GM19043 (cell line): ENCODE measurements around the gene RPAIN.
A peak's percentile ranks its signal among the peaks of the same experiment; 100 is the strongest.
"Not testable (repeated sequence)": the region's sequence is repeated elsewhere in the genome, so short reads cannot be mapped to it uniquely, and the experiment has no call there.

Experiments used
- ATAC-seq: cut with Tn5 transposase; IDR thresholded peaks from one replicate; pipeline ENCODE4 v1.9.1; 2021; ENCODE audit warnings: low read depth; ENCODE audit not compliant: unreplicated experiment

RPAIN gene

DNA sequence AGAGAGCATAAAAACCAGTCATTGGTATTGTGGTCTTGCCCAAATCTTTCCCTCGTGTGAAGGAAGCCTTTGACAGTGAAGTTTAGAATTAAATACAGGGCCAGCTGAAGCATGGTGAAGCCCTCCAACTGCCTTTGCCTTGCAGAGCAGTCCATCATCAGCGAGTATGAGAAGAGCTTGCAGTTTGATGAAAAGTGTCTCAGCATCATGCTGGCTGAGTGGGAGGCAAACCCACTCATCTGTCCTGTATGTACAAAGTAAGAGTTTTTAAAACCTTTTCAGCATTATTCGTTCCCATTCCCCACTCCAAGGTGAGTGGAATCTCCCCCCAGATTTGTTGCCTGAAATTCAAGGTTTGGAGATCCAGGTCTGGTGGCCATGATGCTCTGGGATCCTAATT is 5.8 kb downstream of the RPAIN start:
- ATAC-seq, result no peak

DNA sequence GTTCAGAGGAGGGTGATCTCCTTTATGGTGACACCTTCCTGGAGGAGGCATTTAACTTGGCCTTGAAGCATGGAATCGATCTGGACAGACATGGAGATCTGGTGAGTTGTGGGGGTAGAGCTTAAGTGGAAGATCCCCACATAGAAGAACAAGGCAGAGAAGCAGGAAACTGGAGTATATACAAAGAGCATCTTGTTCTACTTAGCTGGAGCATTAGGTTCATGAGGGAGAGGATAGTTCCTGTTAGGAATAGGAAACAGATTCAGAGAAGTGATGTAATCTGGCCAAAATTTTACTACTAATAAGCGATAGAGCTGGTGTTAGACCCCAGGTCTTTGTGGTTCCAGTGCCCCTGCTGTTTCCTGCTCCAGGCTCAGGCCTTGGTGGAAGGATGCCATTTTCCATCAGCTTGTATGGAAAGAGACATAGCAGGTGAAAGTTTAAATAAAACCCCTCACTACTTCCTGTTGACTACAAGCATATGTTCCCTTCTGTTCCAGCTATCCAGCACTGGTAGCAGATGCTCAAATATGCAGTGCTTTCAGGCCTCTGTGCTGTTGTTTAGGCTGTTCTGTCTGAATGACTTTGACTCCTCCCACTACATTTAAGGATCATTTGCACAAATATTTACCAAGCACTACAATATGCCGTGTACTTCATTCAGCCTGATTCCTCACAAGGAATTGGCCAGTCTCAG is 9.4 kb downstream of the RPAIN start:
- no peak for ATAC-seq

DNA sequence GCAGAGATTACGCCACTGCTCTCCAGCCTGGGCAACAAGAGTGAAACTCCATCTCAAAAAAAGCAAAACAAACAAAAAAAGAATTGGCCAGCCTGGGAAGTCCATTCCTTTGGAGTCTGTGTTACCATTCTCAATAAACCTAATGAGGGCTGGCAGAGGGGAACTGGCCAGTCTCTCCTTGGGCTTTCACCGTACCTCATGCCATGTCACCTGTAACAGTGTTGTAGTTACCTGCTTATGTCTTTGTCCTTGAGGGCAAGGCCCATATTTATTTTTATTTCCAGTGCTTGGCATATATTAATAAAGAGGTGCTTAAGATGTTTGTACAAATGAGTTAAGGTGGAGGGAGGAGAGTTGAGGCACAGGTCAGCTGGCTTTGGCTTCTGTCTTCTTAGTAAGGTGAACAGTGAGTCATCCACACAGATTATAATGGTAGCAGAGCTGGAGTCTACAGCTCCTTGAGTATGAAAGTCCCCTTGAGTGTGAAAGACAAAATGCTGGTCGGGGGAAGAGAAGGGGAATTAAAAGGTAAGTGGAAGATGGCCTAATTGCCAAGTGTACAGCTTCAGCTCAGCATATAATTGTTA is 10.5 kb downstream of the RPAIN start:
- no peak for ATAC-seq

DNA sequence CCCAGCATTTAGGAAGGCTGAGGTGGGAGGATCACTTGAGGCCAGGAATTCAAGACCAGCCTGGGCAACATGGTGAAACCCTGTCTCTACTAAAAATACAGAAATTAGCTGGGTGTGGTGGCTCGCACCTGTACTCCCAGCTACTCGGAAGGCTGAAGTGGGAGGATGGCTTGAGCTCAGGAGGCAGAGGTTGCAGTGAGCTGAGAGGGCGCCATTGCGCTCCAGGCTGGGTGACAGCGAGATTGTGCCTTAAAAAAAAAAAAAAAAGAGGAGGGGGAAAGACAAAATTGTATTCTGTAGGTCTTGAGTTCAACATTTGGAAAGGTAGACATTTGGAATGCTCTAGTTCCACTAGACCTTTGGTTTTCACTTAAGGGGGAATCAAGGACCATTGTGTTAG is 11.3 kb downstream of the RPAIN start:
- not testable (repeated sequence) for ATAC-seq

DNA sequence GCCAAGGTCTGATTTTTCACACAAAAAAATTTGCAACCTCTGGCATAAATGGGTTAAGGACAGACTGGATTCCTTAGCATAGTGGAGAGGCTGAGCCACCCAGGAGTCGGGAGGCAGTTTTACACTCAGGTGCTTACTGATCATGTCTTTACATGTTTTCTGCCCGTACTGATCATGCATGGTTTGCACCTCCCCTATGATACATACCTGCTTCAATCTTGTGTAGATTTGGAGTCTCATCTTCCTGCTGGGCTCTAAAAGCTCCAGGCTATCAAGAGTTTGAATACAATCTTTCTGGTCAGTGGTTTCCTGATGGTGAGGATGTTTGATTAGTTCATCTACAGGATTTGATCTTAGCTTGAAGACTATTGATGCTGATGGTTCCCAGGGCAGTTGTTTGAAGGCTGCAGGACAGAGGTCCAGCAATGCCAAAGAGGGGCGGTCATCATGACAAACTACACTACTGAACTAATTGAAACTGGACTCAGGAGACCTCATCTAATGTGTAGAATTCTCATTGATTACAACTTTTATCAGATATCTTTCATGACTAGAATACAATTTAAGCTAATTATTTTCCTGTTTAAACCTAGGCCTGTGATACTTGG is 12.1 kb downstream of the RPAIN start:
- no peak for ATAC-seq

DNA sequence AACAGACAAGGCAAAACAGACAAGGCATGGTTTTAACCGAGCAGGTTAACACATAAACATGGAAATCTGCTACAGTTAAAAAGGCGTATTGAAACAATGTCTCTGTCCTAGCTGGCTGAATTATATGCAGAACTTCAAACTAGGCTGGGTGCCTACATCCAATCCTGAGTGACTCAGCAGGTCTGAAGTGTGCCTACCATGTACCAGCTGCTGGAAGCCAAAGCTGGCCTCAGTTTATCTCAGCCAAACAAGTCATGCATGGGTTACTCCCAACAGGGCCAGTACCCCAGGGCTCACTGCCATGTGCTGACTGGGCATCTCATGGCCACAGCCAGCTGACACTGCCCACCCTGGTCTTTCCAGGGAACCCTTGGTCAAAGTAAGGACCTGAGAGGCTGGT is 15.0 kb downstream of the RPAIN start:
- no peak for ATAC-seq

DNA sequence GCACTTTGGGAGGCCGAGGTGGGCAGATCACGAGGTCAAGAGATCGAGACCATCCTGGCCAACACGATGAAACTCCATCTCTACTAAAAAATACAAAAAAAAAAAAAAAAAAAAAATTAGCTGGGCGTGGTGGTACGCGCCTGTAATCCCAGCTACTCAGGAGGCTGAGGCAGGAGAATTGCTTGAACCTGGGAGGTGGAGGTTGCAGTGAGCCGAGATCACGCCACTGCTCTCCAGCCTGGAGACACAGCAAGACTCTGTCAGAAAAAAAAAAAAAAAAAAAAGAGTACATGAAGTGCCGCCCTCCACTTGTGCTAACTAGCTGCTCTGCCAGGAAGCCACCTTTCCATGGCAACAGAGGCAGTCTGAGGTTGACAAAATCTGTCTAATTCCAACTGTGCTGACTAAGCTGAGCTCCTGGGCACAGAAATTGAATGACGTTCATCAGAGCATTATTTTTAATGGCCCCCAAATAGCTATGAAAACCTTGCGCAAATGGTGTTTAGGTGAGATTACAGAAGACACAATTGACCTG is 15.9 kb downstream of the RPAIN start:
- ATAC-seq, result not testable (repeated sequence)

DNA sequence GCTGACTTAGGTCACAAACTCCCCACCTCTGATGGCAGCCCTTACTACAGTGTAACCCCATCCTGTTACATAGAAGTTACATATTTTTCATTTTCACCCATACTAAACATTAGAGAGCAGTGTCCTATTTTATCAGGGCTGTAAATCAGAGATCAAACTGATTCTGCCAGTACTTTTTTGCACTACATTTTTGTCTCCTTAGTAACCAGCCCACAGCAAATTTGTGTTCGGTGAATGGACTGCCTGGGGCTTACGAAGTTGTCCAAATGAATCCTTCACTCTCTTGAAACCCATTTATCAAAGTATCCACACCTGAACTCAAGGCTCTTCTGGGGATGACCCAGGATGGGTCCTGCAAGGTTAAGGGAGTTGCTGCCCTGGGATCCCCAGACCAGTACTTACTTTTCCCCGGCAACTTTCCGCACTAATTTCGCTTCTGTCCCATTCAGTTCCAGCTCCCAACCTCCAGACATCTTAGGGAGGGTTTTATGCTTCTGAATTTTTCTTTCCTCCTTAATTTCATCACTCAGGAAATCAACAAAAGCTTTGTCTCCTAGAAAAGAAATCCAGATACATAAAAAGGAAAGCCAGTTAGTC is 17.8 kb downstream of the RPAIN start:
- ATAC-seq, result no peak

DNA sequence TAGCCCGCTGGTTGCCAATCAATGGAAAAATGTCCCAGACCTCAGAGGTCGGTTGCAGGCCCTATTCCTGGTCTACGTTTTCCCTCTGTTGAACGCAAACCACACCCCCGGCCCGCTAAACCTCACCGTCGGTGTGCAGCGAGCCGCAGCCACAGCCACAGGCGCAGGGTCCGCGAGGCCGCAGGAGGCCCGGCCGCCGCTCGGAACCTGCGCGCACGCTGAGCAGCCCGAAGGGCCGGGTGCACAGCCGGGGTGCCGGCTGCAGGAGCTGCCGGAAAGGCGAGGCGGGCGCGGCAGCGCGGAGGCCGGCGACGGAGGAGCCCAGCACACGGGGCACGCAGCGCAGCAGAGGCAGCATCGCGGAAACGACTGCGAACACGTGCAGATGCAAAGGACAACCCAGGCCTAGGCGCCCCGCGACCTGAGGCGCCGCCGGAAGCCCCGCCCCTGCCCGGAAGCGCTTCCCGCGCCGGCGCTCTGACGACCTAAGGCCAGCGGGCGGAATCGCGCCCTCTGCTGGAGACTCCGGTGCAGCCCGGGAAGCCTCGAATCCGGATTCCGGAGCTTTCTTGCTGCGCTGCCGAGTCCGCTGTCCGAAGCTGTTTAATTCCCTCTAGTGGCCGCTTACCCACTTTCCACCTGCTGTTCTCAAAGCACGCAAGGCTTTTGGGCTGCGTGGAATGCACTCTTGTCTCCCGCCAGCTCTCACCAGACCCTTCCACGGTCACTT is 18.9 kb downstream of the RPAIN start, which contains the start of gene C1QBP:
Gene C1QBP, minus strand, starts transcription at position 440 of the 730 bp plus-strand sequence. Its CDS starts 82 bp downstream, at position 358.
- peak; percentile 71 for ATAC-seq

DNA sequence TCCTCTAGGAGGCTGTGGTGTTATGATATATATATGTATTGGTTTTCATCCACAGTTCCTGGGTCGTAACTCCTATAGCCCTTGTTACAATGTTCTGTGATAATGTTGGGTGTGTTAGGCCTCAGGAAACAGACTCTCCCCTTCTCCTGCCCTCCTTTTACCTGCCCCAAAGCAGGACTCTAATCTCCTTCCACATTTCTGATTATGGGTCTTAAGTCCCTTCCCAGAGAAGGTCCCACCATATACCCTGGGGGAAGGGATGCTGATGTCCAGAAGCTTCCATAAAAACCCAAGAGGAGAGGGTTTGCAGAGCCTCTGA is 19.4 kb downstream of the RPAIN start:
- ATAC-seq, result no peak

DNA sequence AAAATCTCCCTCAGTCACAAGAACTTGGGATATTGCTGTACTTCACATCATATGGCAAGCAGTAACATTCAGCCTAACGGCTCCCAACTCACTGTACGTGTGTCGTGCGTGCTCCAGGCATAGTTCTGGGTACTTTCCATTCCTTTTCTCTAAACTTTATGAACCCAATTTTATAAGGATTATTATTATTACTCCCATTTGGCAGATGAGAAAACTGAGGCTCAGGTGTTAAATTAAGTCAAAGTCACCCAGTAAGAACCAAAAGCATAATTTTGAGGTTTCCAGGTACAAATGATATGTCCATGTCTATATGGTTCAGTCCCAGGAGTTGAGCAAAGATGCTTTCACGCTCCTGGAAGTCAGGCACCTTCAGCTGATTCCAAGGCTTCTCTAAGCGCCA is 23.7 kb downstream of the RPAIN start:
- no peak for ATAC-seq

DNA sequence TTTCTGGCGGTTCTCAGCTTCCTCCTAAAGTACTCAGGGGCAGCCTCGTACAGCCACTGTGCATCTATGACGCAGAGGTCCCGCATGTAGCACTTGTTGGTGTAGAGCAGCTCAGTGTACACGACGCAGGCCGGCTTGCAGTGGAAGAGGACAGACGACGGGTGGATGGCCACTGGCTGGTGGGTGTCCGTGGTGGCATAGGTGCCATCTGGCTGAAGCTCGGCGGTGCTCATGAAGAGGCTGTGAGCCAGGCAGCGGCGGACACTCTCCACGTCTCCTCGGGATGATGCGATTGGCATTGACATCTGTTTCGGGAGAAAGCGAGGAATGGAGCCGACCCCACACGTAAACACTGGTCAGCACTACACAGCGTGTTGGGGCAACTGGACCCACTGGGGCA is 24.2 kb downstream of the RPAIN start:
- ATAC-seq, result no peak

DNA sequence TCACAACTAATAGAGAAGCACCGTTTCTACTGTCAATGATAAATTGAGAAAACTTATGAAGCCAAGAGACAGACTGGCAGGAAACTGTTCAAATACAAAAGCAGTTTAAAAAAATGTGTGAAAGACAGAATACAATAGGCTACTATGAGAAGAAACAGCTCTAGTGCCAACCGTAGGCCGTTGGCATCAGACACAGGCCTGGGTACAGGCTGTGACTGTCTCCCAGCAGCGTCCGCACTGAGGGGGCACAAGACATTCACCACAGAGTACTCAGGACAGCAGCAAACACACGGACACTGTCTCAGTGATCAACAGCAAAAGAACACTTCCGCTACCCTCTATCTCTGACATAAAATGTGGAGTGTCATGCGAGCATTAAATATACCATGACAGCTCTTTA is 26.8 kb downstream of the RPAIN start:
- no peak for ATAC-seq

DNA sequence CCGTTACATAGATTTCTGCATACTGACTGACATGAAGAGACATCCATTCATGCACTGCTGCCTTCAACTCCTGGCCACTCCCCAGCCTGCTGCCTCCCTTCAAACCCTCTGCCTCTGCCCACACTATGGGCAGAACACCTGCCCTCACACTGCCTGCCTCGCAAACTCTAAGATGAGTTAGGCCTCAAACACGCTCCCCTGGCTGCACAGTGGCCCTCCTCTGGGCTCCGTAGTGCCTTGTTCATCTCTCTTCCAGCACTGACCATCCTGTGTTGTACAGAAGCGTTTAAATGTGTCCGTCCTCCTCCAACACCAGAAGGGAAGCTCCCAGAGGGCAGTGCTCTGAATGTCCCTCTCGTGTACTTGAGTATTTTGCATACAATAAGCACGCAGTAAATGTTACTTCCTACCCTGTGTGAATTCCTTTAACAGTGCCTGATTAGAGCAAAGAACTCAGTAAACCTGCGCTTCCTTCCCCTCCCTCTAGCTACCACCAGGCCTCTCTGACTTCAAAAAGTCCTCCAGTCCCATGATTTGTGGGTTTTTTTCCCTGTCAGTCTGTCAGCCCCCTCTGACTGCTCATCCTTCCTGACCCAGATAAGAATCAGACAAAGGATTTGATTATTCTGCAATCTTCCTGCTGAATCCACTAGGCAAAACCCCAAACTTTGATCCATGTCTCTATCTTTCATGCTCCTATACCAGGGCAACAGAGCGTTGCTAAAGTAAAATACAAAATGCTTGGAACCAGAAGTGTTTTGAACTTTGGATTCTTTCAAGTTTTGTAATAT is 44.9 kb downstream of the RPAIN start:
- no peak for ATAC-seq

DNA sequence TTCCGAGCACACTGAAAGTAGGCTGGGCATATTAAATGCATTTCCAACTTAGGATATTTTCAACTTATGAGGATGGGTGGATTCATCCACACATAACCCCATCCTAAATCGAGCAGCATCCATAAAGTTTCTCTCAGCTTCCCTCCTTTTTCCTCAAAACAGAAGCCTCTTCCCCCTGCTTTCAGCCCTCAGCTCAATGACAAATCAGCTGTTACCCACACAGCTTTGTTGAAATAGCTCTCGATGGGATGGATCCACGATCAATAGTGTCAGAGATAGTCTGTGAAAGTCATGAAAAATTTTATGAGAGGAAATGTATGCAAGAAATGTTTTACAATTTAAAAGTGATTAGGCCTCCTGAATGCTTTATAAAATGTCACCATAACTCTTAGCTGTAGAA is 46.3 kb downstream of the RPAIN start:
- no peak for ATAC-seq

DNA sequence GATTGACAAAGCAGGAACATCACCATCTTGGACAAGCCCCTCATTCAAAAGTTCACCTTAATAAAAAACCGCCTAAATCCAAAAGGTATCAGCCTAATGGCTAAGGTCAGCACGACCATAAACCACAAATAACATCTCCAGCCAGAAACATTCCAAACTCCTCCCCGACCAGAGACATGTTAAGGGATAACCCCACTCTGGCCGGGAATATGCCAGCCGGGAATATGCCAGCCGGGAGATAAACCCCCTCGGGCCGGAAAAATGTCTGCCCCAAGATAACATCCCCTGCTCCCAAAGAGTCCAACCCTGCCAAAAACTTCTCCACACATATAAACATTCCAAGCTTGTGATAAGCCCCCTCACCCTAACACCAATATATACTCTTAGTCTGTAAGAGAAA is 47.4 kb downstream of the RPAIN start:
- no peak for ATAC-seq

DNA sequence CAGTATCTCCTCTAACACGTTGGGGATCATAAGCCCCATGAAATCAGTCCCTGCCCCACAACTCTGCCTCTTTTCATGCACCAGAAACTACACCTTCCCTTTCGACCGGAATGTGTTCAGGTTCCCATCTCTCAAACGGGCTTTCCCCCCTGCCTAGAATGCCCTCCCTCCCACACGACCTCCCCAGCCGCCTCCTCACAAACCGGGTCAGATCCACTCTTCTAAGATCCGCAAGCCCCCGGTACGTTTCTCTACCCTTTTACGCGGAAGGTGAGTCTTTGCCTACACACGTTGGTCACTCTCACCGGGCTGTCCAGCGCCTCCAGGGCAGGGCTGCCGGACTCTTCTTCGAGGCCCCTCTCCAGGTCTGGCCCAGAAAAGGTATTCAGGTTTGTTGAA is 48.1 kb downstream of the RPAIN start:
- ATAC-seq, result no peak

DNA sequence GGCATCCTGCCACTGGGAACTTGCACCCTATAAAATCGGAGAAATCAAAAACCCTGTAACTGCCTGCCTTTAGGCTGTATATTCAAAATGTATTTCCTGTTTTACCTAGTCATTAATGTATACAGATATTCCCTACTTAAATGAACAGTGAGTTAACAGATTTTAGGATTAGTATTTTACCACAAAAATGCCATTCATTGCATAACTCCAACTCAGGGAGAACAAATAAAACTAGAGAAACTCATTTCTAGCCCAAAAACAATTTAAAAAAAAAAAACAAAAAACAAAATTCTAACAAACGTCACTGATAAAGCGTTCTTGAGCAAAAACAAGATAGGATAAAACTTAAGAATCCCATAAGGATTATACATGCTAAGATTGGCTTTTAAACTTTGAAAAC is 52.5 kb downstream of the RPAIN start:
- ATAC-seq, result no peak

DNA sequence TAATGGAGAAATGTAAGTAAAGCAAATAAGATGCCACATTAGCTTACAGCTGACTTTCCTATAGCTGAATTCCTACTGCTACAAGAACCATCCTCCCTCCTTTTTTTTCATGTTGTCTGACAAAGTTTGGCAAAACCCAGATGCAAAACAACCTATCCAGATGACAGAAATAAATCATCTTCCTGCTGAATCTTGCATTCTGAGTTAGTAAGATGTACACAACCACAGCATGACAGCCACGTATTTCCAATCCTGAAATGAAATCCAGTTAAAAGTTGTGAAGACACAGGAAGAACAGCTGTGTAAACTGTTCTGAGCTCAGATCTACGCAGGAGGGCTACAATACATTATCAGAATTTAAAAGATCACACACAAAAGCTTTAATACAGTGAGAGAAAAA is 53.9 kb downstream of the RPAIN start:
- ATAC-seq, result no peak

DNA sequence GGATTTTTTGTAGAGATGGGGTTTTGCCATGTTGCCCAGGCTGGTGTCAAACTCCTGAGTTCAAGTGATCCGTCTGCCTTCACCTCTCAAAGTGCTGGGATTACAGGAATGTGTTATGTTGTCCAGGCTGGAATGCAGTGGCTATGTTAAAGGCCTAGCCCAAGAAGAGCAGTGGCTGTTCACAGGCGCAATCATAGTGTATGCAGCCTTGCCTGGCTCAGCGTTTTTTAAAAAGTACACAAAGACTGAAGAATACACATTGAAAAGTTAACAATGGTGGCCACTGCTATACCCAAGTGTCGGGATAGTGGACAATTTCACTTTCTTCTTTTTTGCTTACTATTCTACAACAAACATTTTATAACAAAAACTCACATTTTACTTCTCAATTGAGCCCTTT is 59.0 kb downstream of the RPAIN start:
- no peak for ATAC-seq
